ENCODE results near the gene TFF2. TPM values are rescaled to one million over a fixed set of nuclear protein-coding genes. Genes with fewer than 3 reads are reported as not detected.

TFF2 gene
- total and polyA plus RNA-seq, 2 experiments from 2014 or later: not detected

DNA sequence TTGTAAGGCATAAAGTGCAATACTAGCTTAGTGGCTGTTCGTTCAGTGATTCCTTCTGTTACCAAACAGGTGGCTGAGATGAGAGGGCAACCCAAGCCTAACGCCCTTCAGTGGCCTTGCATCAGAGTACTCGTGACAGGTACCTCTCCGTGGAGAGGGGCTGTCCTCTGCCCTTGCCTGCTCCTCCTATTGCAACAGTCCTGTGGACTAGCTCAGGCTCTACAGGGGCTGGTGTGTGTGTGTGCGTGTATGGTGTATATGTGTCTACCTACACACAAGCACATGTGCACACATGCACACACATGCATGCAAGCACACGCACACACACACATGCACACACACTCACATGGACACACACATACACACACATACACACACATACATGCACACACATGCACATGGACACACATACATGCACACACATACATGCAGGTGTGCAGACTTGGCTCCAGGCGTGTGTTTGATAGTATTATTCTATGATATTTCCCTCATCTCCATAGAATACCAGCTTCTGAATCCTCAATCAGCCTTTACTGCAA is 50.7 kb downstream of the TFF2 start:
- Histone ChIP-seq H3K27ac (no peak overlapping the region), H3K9me3 (ENCODE audit: low read depth) (no peaks in the 10 kb centered on the region), H3K4me1 (ENCODE audit: low read depth) (no peaks in the 10 kb centered on the region), H3K36me3 (no peaks in the 10 kb centered on the region), H3K27me3 (no peaks in the 10 kb centered on the region), H3K4me3 (no peak overlapping the region)
- no peak for TF ChIP-seq CTCF (IDR thresholded peaks at IDR 0.05; ENCODE audit: low read depth, low read length)
- no peak for DNase-seq (ENCODE audit: low read depth in 1 of 2, low spot score in 1 of 2)

DNA sequence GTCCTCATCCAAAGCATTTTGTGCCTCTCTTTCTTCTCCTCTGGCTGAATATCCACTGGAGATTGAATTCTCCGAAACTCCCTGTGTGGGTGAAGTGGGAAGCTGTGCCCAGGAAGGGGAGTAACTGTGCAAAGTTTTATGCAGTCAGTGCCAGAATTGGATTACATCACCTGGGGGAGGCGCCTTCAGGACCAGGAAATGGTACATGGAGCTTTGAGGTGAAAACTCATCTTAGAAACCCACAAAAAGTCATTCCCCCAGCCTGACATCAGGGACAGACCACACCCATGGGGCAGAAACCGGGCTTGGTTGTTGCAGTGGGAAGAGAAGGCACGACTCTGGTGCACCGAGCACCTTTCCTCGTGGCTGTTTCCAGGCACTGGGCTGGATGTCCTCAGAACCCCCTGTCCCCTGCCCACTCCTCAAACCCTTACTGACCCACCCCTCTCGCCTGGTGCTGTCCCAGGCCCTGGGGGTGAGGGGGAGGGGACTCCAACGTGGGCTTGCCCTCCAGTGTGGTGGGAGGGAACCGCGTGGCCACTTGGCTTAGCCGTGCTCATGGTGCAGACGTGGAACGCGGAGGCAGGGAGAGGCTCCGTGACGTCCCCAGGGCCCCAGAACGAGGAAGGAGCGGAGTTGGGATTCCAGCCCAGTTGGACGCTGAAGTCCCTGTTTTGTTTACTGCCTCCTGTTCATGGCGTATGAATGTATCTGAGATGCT is 51.3 kb downstream of the TFF2 start:
- Histone ChIP-seq H3K36me3 (no peaks in the 10 kb centered on the region), H3K4me3 (no peak overlapping the region), H3K9me3 (ENCODE audit: low read depth) (no peaks in the 10 kb centered on the region), H3K4me1 (ENCODE audit: low read depth) (no peaks in the 10 kb centered on the region), H3K27ac (no peak overlapping the region), H3K27me3 (no peaks in the 10 kb centered on the region)
- DNase-seq (ENCODE audit: low read depth in 1 of 2, low spot score in 1 of 2): peak in 1 of 2 donors; percentile 30
- no peak for TF ChIP-seq CTCF (IDR thresholded peaks at IDR 0.05; ENCODE audit: low read depth, low read length)

- H3K36me3 ChIP-seq: no peaks in the 10 kb centered on the region
- no peak for TF ChIP-seq CTCF (IDR thresholded peaks at IDR 0.05; ENCODE audit: low read depth, low read length)
- H3K4me1 ChIP-seq (ENCODE audit: low read depth): no peaks in the 10 kb centered on the region
- no peak overlapping the region for H3K4me3 ChIP-seq
- no peak overlapping the region for H3K27ac ChIP-seq
- H3K9me3 ChIP-seq (ENCODE audit: low read depth): no peaks in the 10 kb centered on the region
- no peak for DNase-seq (ENCODE audit: low read depth in 1 of 2, low spot score in 1 of 2)
- H3K27me3 ChIP-seq: no peaks in the 10 kb centered on the region
Measured at GRCh38 chr21:42298657-42299056, 52.1 kb downstream of the TFF2 start.

- no peaks in the 10 kb centered on the region for H3K36me3 ChIP-seq
- H3K4me1 ChIP-seq (ENCODE audit: low read depth): no peaks in the 10 kb centered on the region
- DNase-seq (ENCODE audit: low read depth in 1 of 2, low spot score in 1 of 2): no peak
- no peak overlapping the region for H3K4me3 ChIP-seq
- no peak overlapping the region for H3K27ac ChIP-seq
- no peak for TF ChIP-seq CTCF (IDR thresholded peaks at IDR 0.05; ENCODE audit: low read depth, low read length)
- no peaks in the 10 kb centered on the region for H3K27me3 ChIP-seq
- H3K9me3 ChIP-seq (ENCODE audit: low read depth): no peaks in the 10 kb centered on the region
Measured at GRCh38 chr21:42298237-42298636, 52.6 kb downstream of the TFF2 start.

GRCh38 chr21:42297377-42297776 is 53.4 kb downstream of the TFF2 start:
- Histone ChIP-seq H3K27ac (no peak overlapping the region), H3K27me3 (no peaks in the 10 kb centered on the region), H3K4me1 (ENCODE audit: low read depth) (no peaks in the 10 kb centered on the region), H3K36me3 (no peaks in the 10 kb centered on the region), H3K9me3 (ENCODE audit: low read depth) (no peaks in the 10 kb centered on the region), H3K4me3 (no peak overlapping the region)
- TF ChIP-seq CTCF (IDR thresholded peaks at IDR 0.05; ENCODE audit: low read depth, low read length): no peak
- no peak for DNase-seq (ENCODE audit: low read depth in 1 of 2, low spot score in 1 of 2)
